Sigmoid colon (tissue), 4 donors: Measurements from ENCODE around the gene RSPRY1.

ENCODE experiments used
- CTCF ChIP-seq, 4 experiments: fragments of 450-650 bp in 3 of 4; fragments of 200-600 bp in 1 of 4; IDR thresholded peaks; one replicate each; pipeline ENCODE4 v1.5.1; 2016 to 2019; ENCODE audit warnings: antibody characterized with exemption in 4 of 4, mild to moderate bottlenecking in 3 of 4, moderate library complexity in 2 of 4
- EP300 ChIP-seq, 4 donors: sonication (generic); formaldehyde crosslinking; IDR thresholded peaks; one replicate each; pipeline ENCODE4 v1.6.1; 2017; ENCODE audit warnings: antibody characterized with exemption in 4 of 4
- POLR2A ChIP-seq, 2 donors: fragments of 450-650 bp; IDR thresholded peaks; one replicate each; pipeline ENCODE4 v1.6.1; 2016; ENCODE audit warnings: antibody characterized with exemption in 2 of 2, mild to moderate bottlenecking in 2 of 2, moderate library complexity in 2 of 2

- TF ChIP-seq EP300 (IDR thresholded peaks at IDR 0.05) (no peak), CTCF (IDR thresholded peaks at IDR 0.05) (no peak), POLR2A (IDR thresholded peaks at IDR 0.05) (no peak)
These were observed 30.3 kb upstream of the RSPRY1 start for GRCh38 chr16:57155702-57156350.
